ENCODE results near the gene MICAL3.

DNA sequence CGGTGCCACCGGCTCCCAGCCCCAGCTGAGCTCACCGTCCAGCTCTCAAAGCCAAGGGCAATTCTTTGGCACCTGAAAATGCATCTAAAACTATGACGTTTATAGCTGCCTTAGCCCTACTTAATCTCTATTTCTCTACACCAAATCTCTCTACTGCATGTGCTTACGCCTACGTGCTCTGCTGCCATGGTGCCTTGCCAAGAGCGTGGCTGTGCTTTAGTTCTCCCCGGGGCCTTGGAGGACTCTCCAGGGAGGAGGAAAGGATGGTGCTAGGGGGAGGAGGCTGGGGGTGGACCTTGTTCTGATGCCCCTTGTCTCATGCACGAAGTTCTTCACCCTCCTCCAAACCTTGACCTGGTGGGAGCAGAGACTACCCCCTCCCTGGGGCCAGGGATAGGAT lies 241.0 kb downstream of the MICAL3 start:
- TF ChIP-seq POLR2A (IDR thresholded peaks at IDR 0.05) = no peak
- TF ChIP-seq, protein P1, sequence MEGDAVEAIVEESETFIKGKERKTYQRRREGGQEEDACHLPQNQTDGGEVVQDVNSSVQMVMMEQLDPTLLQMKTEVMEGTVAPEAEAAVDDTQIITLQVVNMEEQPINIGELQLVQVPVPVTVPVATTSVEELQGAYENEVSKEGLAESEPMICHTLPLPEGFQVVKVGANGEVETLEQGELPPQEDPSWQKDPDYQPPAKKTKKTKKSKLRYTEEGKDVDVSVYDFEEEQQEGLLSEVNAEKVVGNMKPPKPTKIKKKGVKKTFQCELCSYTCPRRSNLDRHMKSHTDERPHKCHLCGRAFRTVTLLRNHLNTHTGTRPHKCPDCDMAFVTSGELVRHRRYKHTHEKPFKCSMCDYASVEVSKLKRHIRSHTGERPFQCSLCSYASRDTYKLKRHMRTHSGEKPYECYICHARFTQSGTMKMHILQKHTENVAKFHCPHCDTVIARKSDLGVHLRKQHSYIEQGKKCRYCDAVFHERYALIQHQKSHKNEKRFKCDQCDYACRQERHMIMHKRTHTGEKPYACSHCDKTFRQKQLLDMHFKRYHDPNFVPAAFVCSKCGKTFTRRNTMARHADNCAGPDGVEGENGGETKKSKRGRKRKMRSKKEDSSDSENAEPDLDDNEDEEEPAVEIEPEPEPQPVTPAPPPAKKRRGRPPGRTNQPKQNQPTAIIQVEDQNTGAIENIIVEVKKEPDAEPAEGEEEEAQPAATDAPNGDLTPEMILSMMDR (IDR thresholded peaks at IDR 0.05) = no peak
